Activated CD4-positive, alpha-beta memory T cell treated with anti-CD3 and anti-CD28 coated beads for 36 hours (primary cell): ENCODE measurements around the gene EYS. TPM values are rescaled to one million over a fixed set of nuclear protein-coding genes. Genes with fewer than 3 reads are reported as not detected.

ENCODE experiments used
- CTCF ChIA-PET: fragments of 350-600 bp; sonication (Branson Sonifier 250); formaldehyde crosslinking; loops from one replicate; lab custom pipeline; 2021; ENCODE audit warnings: antibody characterized with exemption, inconsistent platforms; lab: Charles Lee
- POLR2A ChIA-PET: fragments of 350-600 bp; sonication (Branson Sonifier 250); formaldehyde crosslinking; loops from one replicate; lab custom pipeline; 2021; ENCODE audit warnings: antibody characterized with exemption; lab: Charles Lee
- DNase-seq: peaks from one replicate; pipeline ENCODE4 v3.0.0-alpha.2; 2020
- H3K27ac Mint-ChIP-seq: one replicate; pipeline ENCODE4 v1.8.0; 2021; ENCODE audit warnings: mixed read lengths
- H3K27me3 Mint-ChIP-seq: one replicate; pipeline ENCODE4 v1.8.0; 2021; ENCODE audit warnings: mixed read lengths
- H3K36me3 Mint-ChIP-seq: one replicate; pipeline ENCODE4 v1.8.0; 2021; ENCODE audit warnings: mixed read lengths
- H3K4me1 Mint-ChIP-seq: one replicate; pipeline ENCODE4 v1.8.0; 2021; ENCODE audit warnings: low read depth, mixed read lengths
- H3K4me3 Mint-ChIP-seq: one replicate; pipeline ENCODE4 v1.8.0; 2021; ENCODE audit warnings: mild to moderate bottlenecking, mixed read lengths
- H3K9me3 Mint-ChIP-seq: one replicate; pipeline ENCODE4 v1.8.0; 2021; ENCODE audit warnings: mixed read lengths
- intact Hi-C: fragments of 100-400 bp; cut with micrococcal nuclease; formaldehyde crosslinking; loops from one replicate; pipeline ENCODE4 v1.15.1; 2023
- total RNA-seq, 2 experiments: library from RNA; stranded (reverse); gene quantifications; one replicate each; pipeline ENCODE4 v1.2.3, GENCODE V29; 2021

The EYS gene
- not detected for total RNA-seq

GRCh38 chr6:65707126-65707826, at the start of gene EYS:
Gene EYS, minus strand, starts transcription at chr6:65707226. Its CDS starts 211,816 bp downstream, at chr6:65495410.
- Mint-ChIP-seq H3K36me3 (no peaks in the 10 kb centered on the region), H3K4me3 (no peak within 1 kb of the TSS), H3K4me1 (no peaks in the 10 kb centered on the region), H3K9me3 (peaks cover 5% of the 10 kb centered on the region), H3K27ac (no peak within 1 kb of the TSS), H3K27me3 (no peaks in the 10 kb centered on the region)
- DNase-seq = no peak
- intact Hi-C loops = no loop called here
- ChIA-PET POLR2A (no interaction called here), CTCF (no interaction called here)

DNA sequence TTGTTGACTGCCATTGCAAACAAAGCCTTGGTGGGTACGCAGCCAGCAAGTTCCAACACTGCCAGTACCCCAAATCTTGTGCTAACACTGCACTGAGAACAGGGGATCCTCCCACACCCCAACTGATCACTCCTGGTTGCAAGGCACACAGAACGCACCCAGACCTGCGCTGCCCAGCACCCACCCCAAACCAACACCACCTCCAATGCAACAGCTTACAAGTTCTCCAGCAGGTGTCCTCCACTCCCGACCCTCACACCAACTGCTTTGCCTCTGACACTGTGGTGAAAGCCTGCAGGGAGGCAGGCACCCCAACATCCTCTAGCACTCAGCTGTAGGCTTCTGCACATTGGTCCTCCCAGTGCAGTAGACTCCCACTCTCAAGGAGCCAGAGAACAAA, 39.3 kb upstream of the EYS start:
- intact Hi-C loops = no loop called here
- Mint-ChIP-seq H3K9me3 (peaks cover 26% of the 10 kb centered on the region), H3K27me3 (no peaks in the 10 kb centered on the region), H3K36me3 (peaks cover 1% of the 10 kb centered on the region), H3K27ac (no peak overlapping the region), H3K4me3 (no peak overlapping the region), H3K4me1 (no peaks in the 10 kb centered on the region)
- CTCF ChIA-PET = no interaction called here
- POLR2A ChIA-PET = no interaction called here
- no peak for DNase-seq

- no peak for DNase-seq
- intact Hi-C loops = no loop called here
- ChIA-PET POLR2A (no interaction called here), CTCF (no interaction called here)
- no peak overlapping the region for H3K4me3 Mint-ChIP-seq
- H3K36me3 Mint-ChIP-seq = peaks cover 1% of the 10 kb centered on the region
- no peaks in the 10 kb centered on the region for H3K27me3 Mint-ChIP-seq
- H3K27ac Mint-ChIP-seq = no peak overlapping the region
- H3K4me1 Mint-ChIP-seq = no peaks in the 10 kb centered on the region
- H3K9me3 Mint-ChIP-seq = peaks cover 22% of the 10 kb centered on the region
Observed at GRCh38 chr6:65745614-65746013, 38.6 kb upstream of the EYS start.

DNA sequence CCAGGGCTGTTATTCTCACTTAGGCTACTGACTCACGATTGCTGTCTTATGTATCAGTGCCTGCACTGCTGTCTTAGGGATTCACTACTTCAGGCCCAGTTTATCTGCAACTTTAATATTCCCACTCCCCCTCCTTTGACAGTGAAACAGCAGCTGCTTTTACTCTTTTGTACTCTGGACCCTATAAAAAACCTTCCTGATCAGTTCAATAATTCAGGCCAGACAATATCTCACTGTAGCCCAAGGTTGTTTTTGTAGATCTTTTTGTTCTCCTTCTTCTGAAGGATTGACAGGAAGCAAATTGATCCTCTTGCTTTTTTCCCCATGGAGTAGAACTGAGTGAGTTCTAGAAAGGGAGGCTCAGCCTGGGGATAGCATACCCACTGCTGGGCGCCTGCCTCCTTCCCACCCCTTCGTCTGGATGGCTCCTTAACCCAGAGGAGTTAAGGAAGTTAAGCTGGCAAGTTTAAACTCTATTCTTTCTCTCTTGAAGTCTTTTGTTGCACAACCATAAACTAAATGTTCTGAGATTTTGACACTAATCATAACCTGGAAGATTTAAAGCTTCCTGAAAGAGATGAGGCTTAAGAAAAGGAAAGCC, 22.0 kb upstream of the EYS start:
- H3K9me3 Mint-ChIP-seq = peaks cover 11% of the 10 kb centered on the region
- H3K4me1 Mint-ChIP-seq = no peaks in the 10 kb centered on the region
- no peak overlapping the region for H3K27ac Mint-ChIP-seq
- CTCF ChIA-PET = no interaction called here
- POLR2A ChIA-PET = no interaction called here
- no peaks in the 10 kb centered on the region for H3K27me3 Mint-ChIP-seq
- H3K4me3 Mint-ChIP-seq = no peak overlapping the region
- no peak for DNase-seq
- intact Hi-C loops = no loop called here
- no peaks in the 10 kb centered on the region for H3K36me3 Mint-ChIP-seq

- H3K4me1 Mint-ChIP-seq = no peaks in the 10 kb centered on the region
- DNase-seq = no peak
Observed at GRCh38 chr6:65719101-65719500, 12.1 kb upstream of the EYS start.

GRCh38 chr6:65711531-65711930, 4.5 kb upstream of the EYS start:
- ChIA-PET POLR2A (no interaction called here), CTCF (no interaction called here)
- Mint-ChIP-seq H3K36me3 (no peaks in the 10 kb centered on the region), H3K9me3 (peaks cover 11% of the 10 kb centered on the region), H3K4me1 (no peaks in the 10 kb centered on the region), H3K4me3 (no peak overlapping the region), H3K27me3 (no peaks in the 10 kb centered on the region), H3K27ac (no peak overlapping the region)
- DNase-seq = no peak
- intact Hi-C loops = no loop called here

More at GRCh38 chr6:65719101-65719500, 12.1 kb upstream of the EYS start:
- intact Hi-C loops = no loop called here
- no peak overlapping the region for H3K4me3 Mint-ChIP-seq
- CTCF ChIA-PET = no interaction called here
- H3K27me3 Mint-ChIP-seq = no peaks in the 10 kb centered on the region
- peaks cover 18% of the 10 kb centered on the region for H3K9me3 Mint-ChIP-seq
- POLR2A ChIA-PET = no interaction called here
- no peaks in the 10 kb centered on the region for H3K36me3 Mint-ChIP-seq
- no peak overlapping the region for H3K27ac Mint-ChIP-seq

- DNase-seq = no peak
- Mint-ChIP-seq H3K27ac (no peak overlapping the region), H3K9me3 (peaks cover 6% of the 10 kb centered on the region), H3K36me3 (no peaks in the 10 kb centered on the region), H3K4me3 (no peak overlapping the region), H3K4me1 (no peaks in the 10 kb centered on the region), H3K27me3 (no peaks in the 10 kb centered on the region)
- intact Hi-C loops = no loop called here
- POLR2A ChIA-PET = no interaction called here
- CTCF ChIA-PET = no interaction called here
Observed at GRCh38 chr6:65709099-65709830, 2.2 kb upstream of the EYS start.

GRCh38 chr6:65708162-65708561, 1.1 kb upstream of the EYS start:
- Mint-ChIP-seq H3K9me3 (peaks cover 5% of the 10 kb centered on the region), H3K27ac (no peak overlapping the region), H3K4me1 (no peaks in the 10 kb centered on the region), H3K27me3 (no peaks in the 10 kb centered on the region), H3K4me3 (no peak overlapping the region), H3K36me3 (no peaks in the 10 kb centered on the region)
- DNase-seq = no peak
- intact Hi-C loops = no loop called here
- ChIA-PET CTCF (no interaction called here), POLR2A (no interaction called here)

GRCh38 chr6:65706436-65706835, 590 bp downstream of the EYS start:
- no peak for DNase-seq
- H3K9me3 Mint-ChIP-seq = peaks cover 5% of the 10 kb centered on the region
- no peaks in the 10 kb centered on the region for H3K36me3 Mint-ChIP-seq
- H3K27me3 Mint-ChIP-seq = no peaks in the 10 kb centered on the region
- intact Hi-C loops = no loop called here
- ChIA-PET POLR2A (no interaction called here), CTCF (no interaction called here)
- no peak overlapping the region for H3K27ac Mint-ChIP-seq
- H3K4me3 Mint-ChIP-seq = no peak overlapping the region
- no peaks in the 10 kb centered on the region for H3K4me1 Mint-ChIP-seq

- no peaks in the 10 kb centered on the region for H3K27me3 Mint-ChIP-seq
- H3K4me3 Mint-ChIP-seq = no peak overlapping the region
- H3K36me3 Mint-ChIP-seq = no peaks in the 10 kb centered on the region
- no peak overlapping the region for H3K27ac Mint-ChIP-seq
- ChIA-PET POLR2A (no interaction called here), CTCF (no interaction called here)
- intact Hi-C loops = no loop called here
- peaks cover 6% of the 10 kb centered on the region for H3K9me3 Mint-ChIP-seq
- DNase-seq = no peak
- no peaks in the 10 kb centered on the region for H3K4me1 Mint-ChIP-seq
Observed at GRCh38 chr6:65701325-65701724, 5.7 kb downstream of the EYS start.

DNA sequence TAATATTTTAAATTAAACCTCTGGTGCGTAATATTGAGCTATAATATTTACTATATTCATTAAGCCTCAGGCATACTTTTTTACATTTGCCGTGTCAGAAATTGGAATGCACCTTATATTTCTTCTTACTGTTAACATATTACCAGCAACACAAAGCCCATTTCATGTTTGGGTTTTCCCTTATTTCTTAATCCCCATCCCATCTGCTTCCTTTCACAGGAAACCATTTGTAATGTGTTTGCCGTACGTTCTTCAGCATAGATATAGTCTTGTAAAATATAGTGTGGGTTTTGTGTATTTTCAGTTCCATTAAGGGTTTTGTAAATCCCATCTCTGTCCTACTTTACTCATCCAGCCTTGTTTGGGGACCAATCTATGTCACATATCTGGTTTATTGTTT, 6.5 kb downstream of the EYS start:
- ChIA-PET POLR2A (no interaction called here), CTCF (no interaction called here)
- Mint-ChIP-seq H3K4me1 (no peaks in the 10 kb centered on the region), H3K27ac (no peak overlapping the region), H3K36me3 (no peaks in the 10 kb centered on the region), H3K9me3 (peaks cover 6% of the 10 kb centered on the region), H3K27me3 (no peaks in the 10 kb centered on the region), H3K4me3 (no peak overlapping the region)
- intact Hi-C loops = no loop called here
- no peak for DNase-seq

GRCh38 chr6:65692109-65692508, 14.9 kb downstream of the EYS start:
- POLR2A ChIA-PET = no interaction called here
- Mint-ChIP-seq H3K4me1 (no peaks in the 10 kb centered on the region), H3K36me3 (no peaks in the 10 kb centered on the region), H3K27ac (no peak overlapping the region), H3K27me3 (no peaks in the 10 kb centered on the region), H3K9me3 (peaks cover 14% of the 10 kb centered on the region), H3K4me3 (no peak overlapping the region)
- intact Hi-C loops = no loop called here
- CTCF ChIA-PET = no interaction called here
- DNase-seq = no peak
